PFSK-1 (cell line): ENCODE data around the gene CTBP2.

Experiments
- FOXP2 ChIP-seq: optimal IDR thresholded peaks from 2 replicates; pipeline ENCODE3; 2011; ENCODE audit warnings: borderline replicate concordance, control low read depth, inconsistent platforms; ENCODE audit not compliant: insufficient read depth; ENCODE audit errors: extremely low read length, extremely low read depth
- POLR2AphosphoS5 ChIP-seq: IDR thresholded peaks from 2 replicates; pipeline ENCODE4 v1.6.1; 2012; ENCODE audit warnings: low read depth, mild to moderate bottlenecking, control low read depth, low read length, moderate library complexity
- REST ChIP-seq, 2 experiments: IDR thresholded peaks; 2 replicates each; pipeline versions ENCODE4 v1.6.1 to v1.8.0; 2011 to 2012; ENCODE audit warnings: low read depth in 2 of 2, low read length in 2 of 2, control low read depth in 1 of 2, inconsistent platforms in 1 of 2, mild to moderate bottlenecking in 1 of 2, moderate library complexity in 1 of 2; ENCODE audit not compliant: insufficient read depth in 1 of 2
- SIN3A ChIP-seq: IDR thresholded peaks from 2 replicates; pipeline ENCODE4 v1.6.1; 2012; ENCODE audit warnings: mild to moderate bottlenecking, low read length, moderate library complexity, borderline replicate concordance; ENCODE audit not compliant: insufficient read depth
- TAF1 ChIP-seq: IDR thresholded peaks from 2 replicates; pipeline ENCODE4 v1.6.1; 2012; ENCODE audit warnings: low read length, control low read depth, borderline replicate concordance; ENCODE audit not compliant: insufficient read depth

Gene CTBP2

GRCh38 chr10:125055446-125055845 lies 104.9 kb downstream of the CTBP2 start:
- no peak for TF ChIP-seq SIN3A
- no peak for TF ChIP-seq REST (IDR thresholded peaks at IDR 0.05; ENCODE audit: insufficient read depth in 1 of 2, low read depth in 2 of 2, low read length in 2 of 2)
- TF ChIP-seq FOXP2 = no peak
- no peak for TF ChIP-seq POLR2AphosphoS5
- no peak for TF ChIP-seq TAF1

- TF ChIP-seq FOXP2 = no peak
- no peak for TF ChIP-seq TAF1
- TF ChIP-seq SIN3A = no peak
- no peak for TF ChIP-seq REST (IDR thresholded peaks at IDR 0.05; ENCODE audit: insufficient read depth in 1 of 2, low read depth in 2 of 2, low read length in 2 of 2)
Observed at GRCh38 chr10:125054669-125055268, 105.6 kb downstream of the CTBP2 start.

GRCh38 chr10:125054216-125054615 lies 106.1 kb downstream of the CTBP2 start:
- no peak for TF ChIP-seq SIN3A
- TF ChIP-seq FOXP2 = no peak
- TF ChIP-seq POLR2AphosphoS5 = no peak
- TF ChIP-seq TAF1 = no peak
- TF ChIP-seq REST (IDR thresholded peaks at IDR 0.05; ENCODE audit: insufficient read depth in 1 of 2, low read depth in 2 of 2, low read length in 2 of 2) = no peak

GRCh38 chr10:125052146-125052545 lies 108.2 kb downstream of the CTBP2 start:
- TF ChIP-seq SIN3A = no peak
- TF ChIP-seq FOXP2 = no peak
- no peak for TF ChIP-seq TAF1
- TF ChIP-seq REST (IDR thresholded peaks at IDR 0.05; ENCODE audit: insufficient read depth in 1 of 2, low read depth in 2 of 2, low read length in 2 of 2) = no peak
- no peak for TF ChIP-seq POLR2AphosphoS5

- TF ChIP-seq REST (IDR thresholded peaks at IDR 0.05; ENCODE audit: insufficient read depth in 1 of 2, low read depth in 2 of 2, low read length in 2 of 2) (no peak), FOXP2 (no peak), POLR2AphosphoS5 (no peak), TAF1 (no peak), SIN3A (no peak)
Observed at GRCh38 chr10:125050383-125050782, 110.0 kb downstream of the CTBP2 start.
